HG02981 (cell line): ENCODE data around the gene ALK.

ENCODE experiments used
- ATAC-seq: cut with Tn5 transposase; IDR thresholded peaks from one replicate; pipeline ENCODE4 v1.9.1; 2021; ENCODE audit warnings: mild to moderate bottlenecking, moderate library complexity; ENCODE audit not compliant: unreplicated experiment

ALK gene

GRCh38 chr2:29921560-29921915, at the start of gene ALK:
TSS of gene ALK (minus strand) at chr2:29921586. CDS start at chr2:29920659, 927 bp downstream.
- ATAC-seq, result no peak

- no peak for ATAC-seq
These were observed 44.9 kb upstream of the ALK start for GRCh38 chr2:29966266-29966665.

- ATAC-seq, result no peak
These were observed 42.7 kb upstream of the ALK start for GRCh38 chr2:29963972-29964570.

GRCh38 chr2:29962922-29963321, 41.5 kb upstream of the ALK start:
- no peak for ATAC-seq

GRCh38 chr2:29954316-29954715, 32.9 kb upstream of the ALK start:
- ATAC-seq, result no peak

- ATAC-seq, result no peak
These were observed 31.6 kb upstream of the ALK start for GRCh38 chr2:29952973-29953372.

GRCh38 chr2:29951576-29951975, 30.2 kb upstream of the ALK start:
- no peak for ATAC-seq

- no peak for ATAC-seq
These were observed 29.1 kb upstream of the ALK start for GRCh38 chr2:29950481-29950880.

- no peak for ATAC-seq
These were observed 27.7 kb upstream of the ALK start for GRCh38 chr2:29949042-29949441.

- no peak for ATAC-seq
These were observed 25.1 kb upstream of the ALK start for GRCh38 chr2:29946505-29946904.

GRCh38 chr2:29942711-29943110, 21.3 kb upstream of the ALK start:
- ATAC-seq, result no peak

GRCh38 chr2:29940706-29941105, 19.3 kb upstream of the ALK start:
- ATAC-seq, result no peak

- no peak for ATAC-seq
These were observed 14.6 kb upstream of the ALK start for GRCh38 chr2:29936020-29936419.

GRCh38 chr2:29931818-29932217, 10.4 kb upstream of the ALK start:
- no peak for ATAC-seq

GRCh38 chr2:29923110-29923721, 1.8 kb upstream of the ALK start:
- ATAC-seq, result no peak

GRCh38 chr2:29922605-29923004, 1.2 kb upstream of the ALK start:
- no peak for ATAC-seq

- ATAC-seq, result no peak
These were observed 491 bp downstream of the ALK start for GRCh38 chr2:29920631-29921559.

GRCh38 chr2:29920130-29920577, 1.2 kb downstream of the ALK start:
- no peak for ATAC-seq

- ATAC-seq, result no peak
These were observed 2.4 kb downstream of the ALK start for GRCh38 chr2:29918941-29919340.

- ATAC-seq, result no peak
These were observed 3.6 kb downstream of the ALK start for GRCh38 chr2:29917781-29918180.

GRCh38 chr2:29916571-29916970, 4.8 kb downstream of the ALK start:
- no peak for ATAC-seq

GRCh38 chr2:29910960-29911359, 10.4 kb downstream of the ALK start:
- no peak for ATAC-seq
